GM18505 (cell line): ENCODE data around the gene CNNM4.

Source experiments
- ATAC-seq: cut with Tn5 transposase; IDR thresholded peaks from one replicate; pipeline ENCODE4 v1.9.1; 2021; ENCODE audit not compliant: unreplicated experiment
- POLR2A ChIP-seq: IDR thresholded peaks from 4 replicates; pipeline ENCODE4 v1.6.1; 2011; ENCODE audit warnings: borderline replicate concordance; ENCODE audit not compliant: insufficient read depth, insufficient read length; ENCODE audit errors: extremely low read depth

The CNNM4 gene

GRCh38 chr2:96763511-96764252 is 3.0 kb downstream of the CNNM4 start:
- no peak for ATAC-seq
- TF ChIP-seq POLR2A: no peak

GRCh38 chr2:96764253-96764637 is 3.5 kb downstream of the CNNM4 start:
- no peak for TF ChIP-seq POLR2A
- ATAC-seq: no peak

- no peak for TF ChIP-seq POLR2A
- ATAC-seq: no peak
Measured at GRCh38 chr2:96767135-96767871, 6.6 kb downstream of the CNNM4 start.

- ATAC-seq: peak; percentile 40
- no peak for TF ChIP-seq POLR2A
Measured at GRCh38 chr2:96768083-96768561, 7.4 kb downstream of the CNNM4 start.

GRCh38 chr2:96769814-96770213 is 9.1 kb downstream of the CNNM4 start:
- no peak for TF ChIP-seq POLR2A
- no peak for ATAC-seq

- no peak for ATAC-seq
- no peak for TF ChIP-seq POLR2A
Measured at GRCh38 chr2:96770442-96771202, 9.9 kb downstream of the CNNM4 start.

GRCh38 chr2:96771796-96772618 is 11.3 kb downstream of the CNNM4 start:
- no peak for TF ChIP-seq POLR2A
- ATAC-seq: no peak

GRCh38 chr2:96772903-96773671 is 12.4 kb downstream of the CNNM4 start:
- no peak for ATAC-seq
- TF ChIP-seq POLR2A: no peak

GRCh38 chr2:96773922-96774321 is 13.2 kb downstream of the CNNM4 start:
- no peak for TF ChIP-seq POLR2A
- no peak for ATAC-seq

GRCh38 chr2:96775160-96775559 is 14.5 kb downstream of the CNNM4 start:
- ATAC-seq: no peak
- no peak for TF ChIP-seq POLR2A

- ATAC-seq: no peak
Measured at GRCh38 chr2:96783388-96783787, 22.7 kb downstream of the CNNM4 start.

GRCh38 chr2:96787411-96787810 is 26.7 kb downstream of the CNNM4 start:
- no peak for ATAC-seq
- no peak for TF ChIP-seq POLR2A

More at GRCh38 chr2:96783388-96783787, 22.7 kb downstream of the CNNM4 start:
- TF ChIP-seq POLR2A: no peak
